ENCODE measurements around the gene AGAP3. TPM values are rescaled to one million over a fixed set of nuclear protein-coding genes. Genes with fewer than 3 reads are reported as not detected.

AGAP3 gene
- polyA plus RNA-seq, 1 of the 3 experiments (the other 2 are of a cell fraction), result 126 TPM

GRCh38 chr7:151133986-151134742, 47.9 kb downstream of the AGAP3 start:
- Histone ChIP-seq H3K9ac (no peak overlapping the region), H2AFZ (ENCODE audit: low read depth) (no peak overlapping the region), H3K9me2 (no peaks in the 10 kb centered on the region), H3K36me3 (replicated peaks in 1 of 2; ENCODE audit: control insufficient read depth in 1 of 2, insufficient read depth in 2 of 2, low read length in 1 of 2) (peaks cover 11 to 93% of the 10 kb centered on the region in 2 experiments), H3K4me3 (ENCODE audit: low read depth in 2 of 2, low read length in 1 of 2) (no peak overlapping the region), H3K4me2 (no peak overlapping the region), H4K20me1 (ENCODE audit: insufficient read depth) (no peaks in the 10 kb centered on the region), H3K27me3 (ENCODE audit: insufficient read depth) (no peaks in the 10 kb centered on the region), H3K27ac (ENCODE audit: low read depth in 2 of 2, low read length in 1 of 2) (no peak overlapping the region), H3K79me2 (ENCODE audit: insufficient read depth) (no peaks in the 10 kb centered on the region), H3K9me3 (no peaks in the 10 kb centered on the region), H3F3A (replicated peaks; ENCODE audit: insufficient read depth) (no peaks in the 10 kb centered on the region), H3K4me1 (ENCODE audit: control insufficient read depth in 1 of 2, insufficient read depth in 2 of 2, low read depth in 1 of 2, low read length in 1 of 2) (peaks cover 0 to 36% of the 10 kb centered on the region in 2 experiments; a peak in 1 of 4 replicates)
- WGBS (ENCODE audit: low lambda C conversion rate), result 95% methylated on average over 23 of the region's 24 CpGs
- TF ChIP-seq GABPA (IDR thresholded peaks at IDR 0.05; ENCODE audit: low read depth) (no peak), SIN3A (IDR thresholded peaks at IDR 0.05; ENCODE audit: borderline replicate concordance, low read depth, low read length) (no peak), NFIC (IDR thresholded peaks at IDR 0.05; ENCODE audit: borderline replicate concordance) (no peak), TAF1 (IDR thresholded peaks at IDR 0.05; ENCODE audit: borderline replicate concordance, low read depth, low read length) (no peak), FOXM1 (IDR thresholded peaks at IDR 0.05; ENCODE audit: low read depth) (no peak), JUND (IDR thresholded peaks at IDR 0.05) (no peak), RAD21 (IDR thresholded peaks at IDR 0.05; ENCODE audit: low read length) (no peak), TEAD4 (IDR thresholded peaks at IDR 0.05; ENCODE audit: borderline replicate concordance, insufficient read depth) (no peak), YY1 (IDR thresholded peaks at IDR 0.05; ENCODE audit: low read depth) (no peak), MEF2A (IDR thresholded peaks at IDR 0.05; ENCODE audit: borderline replicate concordance, low read depth) (no peak), GATA2 (CRISPR knock-in tag; IDR thresholded peaks at IDR 0.05) (no peak), POLR2AphosphoS5 (IDR thresholded peaks at IDR 0.05; ENCODE audit: low read depth, low read length) (no peak), CHD2 (IDR thresholded peaks at IDR 0.05; ENCODE audit: low read length, partially characterized antibody) (no peak), RXRA (IDR thresholded peaks at IDR 0.05; ENCODE audit: borderline replicate concordance, low read depth) (no peak), FOXJ3 (CRISPR knock-in tag; IDR thresholded peaks at IDR 0.05) (no peak), EP300 (IDR thresholded peaks at IDR 0.05; ENCODE audit: borderline replicate concordance in 1 of 2, low read depth in 1 of 2, low read length in 1 of 2) (no peak)
- ChIA-PET CTCF (interaction anchor here (1.9 to 18.0 kb wide), 4 partner anchors 10 to 35 kb away, joined by 5 to 239 read pairs (median 54); partner anchors contain the start of gene GBX1), POLR2A (no interaction called here)
- no peak for DNase-seq

DNA sequence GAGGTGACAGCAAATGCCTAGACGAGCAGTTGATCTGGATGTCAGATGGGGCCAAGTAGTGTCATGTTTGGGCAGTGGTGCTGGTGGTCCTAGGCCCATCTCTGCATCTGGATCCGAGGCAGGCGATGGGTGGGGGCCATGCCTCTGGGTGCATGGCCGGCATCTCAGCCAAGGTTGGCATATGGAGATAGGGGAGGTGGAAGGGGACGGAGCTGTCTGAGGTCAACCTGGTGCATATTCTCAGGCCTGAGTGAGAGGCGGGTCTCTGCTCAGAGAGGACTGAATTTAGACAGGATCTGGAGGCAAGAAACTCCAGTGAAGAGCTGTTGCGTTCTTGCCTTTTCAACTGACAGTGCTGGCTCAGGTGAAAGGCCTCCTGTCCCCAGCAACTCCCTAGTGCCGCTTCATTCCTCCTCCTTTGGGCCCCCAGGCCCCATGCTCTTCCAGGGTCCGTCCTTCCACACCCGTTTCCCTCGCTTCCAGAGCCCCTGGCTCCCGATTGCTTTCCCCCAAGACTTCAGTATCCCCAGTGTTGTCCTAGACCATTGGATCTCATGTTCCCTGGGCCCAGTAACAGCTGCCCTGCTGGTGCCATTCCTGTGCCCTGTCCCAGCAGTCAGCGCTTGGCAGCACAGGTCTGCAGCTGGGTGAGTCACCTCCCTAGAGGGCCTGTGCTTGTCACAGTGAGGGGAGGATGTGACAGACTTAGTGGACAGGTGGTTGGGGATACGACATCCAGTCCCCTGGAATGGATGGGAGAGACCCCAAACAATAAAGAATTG, 48.7 kb downstream of the AGAP3 start:
- H3F3A ChIP-seq (replicated peaks; ENCODE audit: insufficient read depth), result no peaks in the 10 kb centered on the region
- no peak overlapping the region for H2AFZ ChIP-seq (ENCODE audit: low read depth)
- no peaks in the 10 kb centered on the region for H4K20me1 ChIP-seq (ENCODE audit: insufficient read depth)
- ChIA-PET CTCF (interaction anchor here (1.1 to 18.0 kb wide), 6 partner anchors 11 to 109 kb away, joined by 3 to 239 read pairs (median 20); partner anchors contain the start of gene GBX1), POLR2A (no interaction called here)
- DNase-seq, result no peak
- H3K4me3 ChIP-seq (ENCODE audit: low read depth in 2 of 2, low read length in 1 of 2), result no peak overlapping the region
- H3K9ac ChIP-seq, result no peak overlapping the region
- H3K9me3 ChIP-seq, result no peaks in the 10 kb centered on the region
- peaks cover 10 to 92% of the 10 kb centered on the region in 2 experiments for H3K36me3 ChIP-seq (replicated peaks in 1 of 2; ENCODE audit: control insufficient read depth in 1 of 2, insufficient read depth in 2 of 2, low read length in 1 of 2)
- H3K9me2 ChIP-seq, result no peaks in the 10 kb centered on the region
- H3K4me1 ChIP-seq (ENCODE audit: control insufficient read depth in 1 of 2, insufficient read depth in 2 of 2, low read depth in 1 of 2, low read length in 1 of 2), result peaks cover 0 to 34% of the 10 kb centered on the region in 2 experiments; a peak in 1 of 4 replicates
- no peak overlapping the region for H3K27ac ChIP-seq (ENCODE audit: low read depth in 2 of 2, low read length in 1 of 2)
- no peak overlapping the region for H3K4me2 ChIP-seq
- H3K79me2 ChIP-seq (ENCODE audit: insufficient read depth), result no peaks in the 10 kb centered on the region
- no peaks in the 10 kb centered on the region for H3K27me3 ChIP-seq (ENCODE audit: insufficient read depth)
- WGBS (ENCODE audit: low lambda C conversion rate), result 96% methylated on average over 14 of the region's 14 CpGs
- TF ChIP-seq NRF1 (IDR thresholded peaks at IDR 0.05; ENCODE audit: low read depth, low read length) (no peak), CHD2 (IDR thresholded peaks at IDR 0.05; ENCODE audit: low read length, partially characterized antibody) (no peak), POLR2AphosphoS5 (IDR thresholded peaks at IDR 0.05; ENCODE audit: low read depth, low read length) (no peak), SMC3 (IDR thresholded peaks at IDR 0.05; ENCODE audit: low read depth, low read length) (no peak), ZBTB33 (IDR thresholded peaks at IDR 0.05; ENCODE audit: borderline replicate concordance, low read depth) (no peak), EP300 (IDR thresholded peaks at IDR 0.05; ENCODE audit: borderline replicate concordance in 1 of 2, low read depth in 1 of 2, low read length in 1 of 2) (no peak), RFX5 (IDR thresholded peaks at IDR 0.05; ENCODE audit: low read length) (no peak), PBX3 (IDR thresholded peaks at IDR 0.05) (no peak), GABPA (IDR thresholded peaks at IDR 0.05; ENCODE audit: low read depth) (no peak), FOXM1 (IDR thresholded peaks at IDR 0.05; ENCODE audit: low read depth) (no peak), TEAD4 (IDR thresholded peaks at IDR 0.05; ENCODE audit: borderline replicate concordance, insufficient read depth) (no peak), RCOR1 (IDR thresholded peaks at IDR 0.05; ENCODE audit: low read length) (no peak), RAD21 (IDR thresholded peaks at IDR 0.05; ENCODE audit: low read length) (no peak), MXI1 (IDR thresholded peaks at IDR 0.05; ENCODE audit: low read depth, low read length) (no peak)

Measured in SK-N-SH (cell line).